WTC11 (cell line): Measurements from ENCODE around the gene RABEPK. TPM values are rescaled to one million over a fixed set of nuclear protein-coding genes. Genes with fewer than 3 reads are reported as not detected.
A peak's percentile ranks its signal among the peaks of the same experiment; 100 is the strongest.

Source experiments
- ATAC-seq: fragments of 200-7000 bp; cut with Tn5 transposase; 2 replicates; pipeline ENCODE4 v1.10.0; 2021; ENCODE audit warnings: mild to moderate bottlenecking, moderate library complexity
- CTCF ChIA-PET: fragments of 300-600 bp; sonication (Branson Sonifier 250); formaldehyde crosslinking; loops from one replicate; lab custom pipeline; 2021; ENCODE audit warnings: antibody characterized with exemption; lab: Charles Lee
- POLR2A ChIA-PET: fragments of 350-600 bp; sonication (Branson Sonifier 250); formaldehyde crosslinking; loops from one replicate; lab custom pipeline; 2021; ENCODE audit warnings: antibody characterized with exemption; lab: Charles Lee
- DNase-seq: peaks from one replicate; pipeline ENCODE4 v3.0.0; 2021; ENCODE audit warnings: low spot score
- H3K27ac Mint-ChIP-seq: 2 replicates; pipeline ENCODE4 v1.8.0; 2021; ENCODE audit warnings: mixed read lengths
- H3K27me3 Mint-ChIP-seq: 2 replicates; pipeline ENCODE4 v1.8.0; 2021; ENCODE audit warnings: low read depth, mild to moderate bottlenecking, moderate library complexity, mixed read lengths
- H3K36me3 Mint-ChIP-seq: 2 replicates; pipeline ENCODE4 v1.8.0; 2021; ENCODE audit warnings: mixed read lengths
- H3K4me1 Mint-ChIP-seq: 2 replicates; pipeline ENCODE4 v1.8.0; 2022; ENCODE audit warnings: mixed read lengths
- H3K4me3 Mint-ChIP-seq: 2 replicates; pipeline ENCODE4 v1.8.0; 2021; ENCODE audit warnings: mild to moderate bottlenecking, moderate library complexity, mixed read lengths
- H3K9me3 Mint-ChIP-seq: 2 replicates; pipeline ENCODE4 v1.8.0; 2021; ENCODE audit warnings: mixed read lengths
- CREB1 ChIP-seq: sonication (generic); formaldehyde crosslinking; IDR thresholded peaks from 2 replicates; pipeline ENCODE4 v1.8.0; 2023; ENCODE audit warnings: mild to moderate bottlenecking, missing genetic modification reagents
- CREM ChIP-seq: sonication (generic); formaldehyde crosslinking; IDR thresholded peaks from 2 replicates; pipeline ENCODE4 v1.8.1; 2022; ENCODE audit warnings: mild to moderate bottlenecking, missing genetic modification reagents, moderate library complexity
- ETV6 ChIP-seq: sonication (generic); formaldehyde crosslinking; IDR thresholded peaks from 2 replicates; pipeline ENCODE4 v1.8.1; 2022; ENCODE audit warnings: mild to moderate bottlenecking, missing genetic modification reagents
- GABPB1 ChIP-seq: sonication (generic); formaldehyde crosslinking; IDR thresholded peaks from 2 replicates; pipeline ENCODE4 v1.8.1; 2023; ENCODE audit warnings: mild to moderate bottlenecking, missing genetic modification reagents
- GRHL2 ChIP-seq: fragments of 250-450 bp; sonication (Bioruptor Pico); IDR thresholded peaks from 2 replicates; pipeline ENCODE4 v1.8.0; 2022; ENCODE audit warnings: mild to moderate bottlenecking, moderate library complexity; ENCODE audit not compliant: insufficient replicate concordance, severe bottlenecking
- HMGA2 ChIP-seq: fragments of 250-450 bp; sonication (Bioruptor Pico); IDR thresholded peaks from 2 replicates; pipeline ENCODE4 v1.4.0; 2021; ENCODE audit warnings: mild to moderate bottlenecking, moderate library complexity
- IRF2 ChIP-seq: sonication (generic); formaldehyde crosslinking; IDR thresholded peaks from 2 replicates; pipeline ENCODE4 v1.8.0; 2022; ENCODE audit warnings: low read depth, missing genetic modification reagents, borderline replicate concordance
- JUN ChIP-seq: sonication (generic); formaldehyde crosslinking; IDR thresholded peaks from 2 replicates; pipeline ENCODE4 v1.8.0; 2023; ENCODE audit warnings: mild to moderate bottlenecking, missing genetic modification reagents
- NR3C1 ChIP-seq: sonication (generic); formaldehyde crosslinking; conservative IDR thresholded peaks from 2 replicates; pipeline ENCODE4 v1.8.1; 2023; ENCODE audit warnings: low read depth, mild to moderate bottlenecking, missing genetic modification reagents
- SMAD4 ChIP-seq: sonication (generic); formaldehyde crosslinking; IDR thresholded peaks from 2 replicates; pipeline ENCODE4 v1.8.0; 2022; ENCODE audit warnings: mild to moderate bottlenecking, missing genetic modification reagents
- SOX15 ChIP-seq: fragments of 250-450 bp; sonication (Bioruptor Pico); IDR thresholded peaks from 2 replicates; pipeline ENCODE4 v1.9.0; 2021; ENCODE audit warnings: mild to moderate bottlenecking
- SP1 ChIP-seq: sonication (generic); formaldehyde crosslinking; conservative IDR thresholded peaks from 2 replicates; pipeline ENCODE4 v1.8.1; 2022; ENCODE audit warnings: missing genetic modification reagents
- ZBTB21 ChIP-seq: sonication (generic); formaldehyde crosslinking; IDR thresholded peaks from 2 replicates; pipeline ENCODE4 v1.8.1; 2023; ENCODE audit warnings: mild to moderate bottlenecking, missing genetic modification reagents, borderline replicate concordance
- ZNF219 ChIP-seq: sonication (generic); formaldehyde crosslinking; IDR thresholded peaks from 2 replicates; pipeline ENCODE4 v1.8.0; 2023; ENCODE audit warnings: missing genetic modification reagents, mild to moderate bottlenecking, borderline replicate concordance
- ZNF396 ChIP-seq: fragments of 250-450 bp; sonication (Bioruptor Pico); IDR thresholded peaks from 2 replicates; pipeline ENCODE4 v1.8.0; 2021; ENCODE audit warnings: mild to moderate bottlenecking, moderate library complexity, borderline replicate concordance
- ZNF416 ChIP-seq: fragments of 250-450 bp; sonication (Bioruptor Pico); IDR thresholded peaks from 2 replicates; pipeline ENCODE4 v1.9.0; 2021; ENCODE audit warnings: mild to moderate bottlenecking, inconsistent platforms
- ZNF423 ChIP-seq: fragments of 250-450 bp; sonication (Bioruptor Pico); IDR thresholded peaks from 2 replicates; pipeline ENCODE4 v2.1.2; 2022; ENCODE audit warnings: mild to moderate bottlenecking, moderate library complexity
- ZNF671 ChIP-seq: fragments of 250-450 bp; sonication (Bioruptor Pico); IDR thresholded peaks from 2 replicates; pipeline ENCODE4 v1.8.0; 2021; ENCODE audit warnings: mild to moderate bottlenecking
- total RNA-seq: library from RNA; stranded (reverse); gene quantifications from 3 replicates; pipeline ENCODE4 v1.2.3, GENCODE V29; 2021
- TF ChIP-seq, protein P1 (sequence below): sonication (generic); formaldehyde crosslinking; IDR thresholded peaks from 2 replicates; pipeline ENCODE4 v1.8.0; 2022; ENCODE audit warnings: mild to moderate bottlenecking, missing genetic modification reagents
- TF ChIP-seq, protein P2 (sequence below): sonication (generic); formaldehyde crosslinking; IDR thresholded peaks from 2 replicates; pipeline ENCODE4 v1.8.1; 2023; ENCODE audit warnings: mild to moderate bottlenecking, missing genetic modification reagents
- TF ChIP-seq, protein P3 (sequence below): sonication (generic); formaldehyde crosslinking; IDR thresholded peaks from 2 replicates; pipeline ENCODE4 v1.8.0; 2022; ENCODE audit warnings: mild to moderate bottlenecking, missing genetic modification reagents
- TF ChIP-seq, protein P4 (sequence below): sonication (generic); formaldehyde crosslinking; IDR thresholded peaks from 2 replicates; pipeline ENCODE4 v1.8.1; 2023; ENCODE audit warnings: mild to moderate bottlenecking, missing genetic modification reagents, moderate library complexity
- TF ChIP-seq, protein P5 (sequence below): sonication (generic); formaldehyde crosslinking; IDR thresholded peaks from 2 replicates; pipeline ENCODE4 v1.8.1; 2023; ENCODE audit warnings: mild to moderate bottlenecking, missing genetic modification reagents, moderate library complexity
- TF ChIP-seq, protein P6 (sequence below): sonication (generic); formaldehyde crosslinking; conservative IDR thresholded peaks from 2 replicates; pipeline ENCODE4 v1.8.1; 2022; ENCODE audit warnings: mild to moderate bottlenecking, missing genetic modification reagents
- TF ChIP-seq, protein P7 (sequence below): sonication (generic); formaldehyde crosslinking; IDR thresholded peaks from 2 replicates; pipeline ENCODE4 v1.8.0; 2023; ENCODE audit warnings: missing genetic modification reagents
- TF ChIP-seq, protein P8 (sequence below): sonication (generic); formaldehyde crosslinking; IDR thresholded peaks from 2 replicates; pipeline ENCODE4 v1.8.0; 2022; ENCODE audit warnings: mild to moderate bottlenecking, missing genetic modification reagents

RABEPK gene
- total RNA-seq, 1 experiment from 2014 or later = 25.5 TPM

DNA sequence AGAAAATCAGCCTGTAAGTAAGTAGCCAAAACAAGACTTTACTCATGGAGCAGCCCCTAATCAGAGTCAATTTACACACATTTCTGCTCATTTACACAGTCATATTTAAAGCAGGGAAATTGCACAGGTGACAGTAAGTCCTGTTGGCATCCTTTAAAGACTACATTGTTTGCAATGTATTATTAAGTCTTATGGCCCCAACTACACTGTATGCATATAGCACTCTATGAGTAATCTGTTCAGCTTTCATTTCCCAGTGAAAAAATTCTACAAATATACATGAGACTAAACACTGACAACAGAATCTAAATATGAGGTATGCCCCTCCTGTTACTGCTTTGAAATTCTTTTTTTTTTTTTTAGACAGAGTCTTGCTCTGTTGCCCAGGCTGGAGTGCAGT, 30.4 kb upstream of the RABEPK start (continued):
- TF ChIP-seq, protein P1, sequence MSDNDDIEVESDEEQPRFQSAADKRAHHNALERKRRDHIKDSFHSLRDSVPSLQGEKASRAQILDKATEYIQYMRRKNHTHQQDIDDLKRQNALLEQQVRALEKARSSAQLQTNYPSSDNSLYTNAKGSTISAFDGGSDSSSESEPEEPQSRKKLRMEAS (CRISPR knock-in tag) = no peak
- TF ChIP-seq IRF2 (no peak), GRHL2 (CRISPR knock-in tag) (no peak), CREM (CRISPR knock-in tag) (no peak), GABPB1 (CRISPR knock-in tag) (no peak), SMAD4 (CRISPR knock-in tag) (no peak), ETV6 (CRISPR knock-in tag) (no peak), ZNF423 (CRISPR knock-in tag) (no peak)

DNA sequence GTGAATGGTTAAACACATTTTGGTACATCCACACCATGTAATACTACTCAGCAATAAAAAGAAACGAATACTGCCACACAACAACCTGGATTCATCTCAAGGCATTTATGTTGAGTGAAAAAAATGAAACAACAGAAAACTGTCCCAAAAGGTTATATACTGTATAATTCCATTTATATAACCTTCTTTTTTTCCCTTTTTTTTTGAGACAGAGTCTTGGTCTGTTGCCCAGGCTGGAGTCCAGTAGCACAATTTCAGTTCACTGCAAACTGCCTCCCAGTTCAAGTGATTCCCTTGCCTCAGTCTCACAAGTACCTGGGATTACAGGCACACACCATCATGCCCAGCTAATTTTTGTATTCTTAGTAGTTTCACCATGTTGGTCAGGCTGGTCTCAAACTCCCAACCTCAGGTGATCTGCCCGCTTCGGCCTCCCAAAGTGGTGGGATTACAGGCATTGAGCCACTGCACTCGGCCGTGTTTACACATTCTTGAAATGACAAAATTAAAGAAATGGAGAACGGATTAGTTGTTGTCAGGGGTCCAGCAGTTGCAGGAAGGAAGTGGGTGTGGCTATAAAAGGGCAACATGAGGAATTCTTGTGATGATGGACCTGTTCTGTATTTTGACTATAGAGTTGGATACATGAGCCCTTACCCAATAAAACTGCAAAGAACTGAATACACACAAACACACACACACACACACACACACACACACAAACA, 28.1 kb upstream of the RABEPK start:
- TF ChIP-seq, protein P2, sequence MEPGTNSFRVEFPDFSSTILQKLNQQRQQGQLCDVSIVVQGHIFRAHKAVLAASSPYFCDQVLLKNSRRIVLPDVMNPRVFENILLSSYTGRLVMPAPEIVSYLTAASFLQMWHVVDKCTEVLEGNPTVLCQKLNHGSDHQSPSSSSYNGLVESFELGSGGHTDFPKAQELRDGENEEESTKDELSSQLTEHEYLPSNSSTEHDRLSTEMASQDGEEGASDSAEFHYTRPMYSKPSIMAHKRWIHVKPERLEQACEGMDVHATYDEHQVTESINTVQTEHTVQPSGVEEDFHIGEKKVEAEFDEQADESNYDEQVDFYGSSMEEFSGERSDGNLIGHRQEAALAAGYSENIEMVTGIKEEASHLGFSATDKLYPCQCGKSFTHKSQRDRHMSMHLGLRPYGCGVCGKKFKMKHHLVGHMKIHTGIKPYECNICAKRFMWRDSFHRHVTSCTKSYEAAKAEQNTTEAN (CRISPR knock-in tag) = no peak
- DNase-seq (no peak), ATAC-seq (no peak)
- Mint-ChIP-seq H3K27ac (peak overlapping the region; percentile 87), H3K4me3 (no peak overlapping the region), H3K9me3 (no peaks in the 10 kb centered on the region), H3K4me1 (no peaks in the 10 kb centered on the region), H3K36me3 (peaks cover 17% of the 10 kb centered on the region), H3K27me3 (no peaks in the 10 kb centered on the region)
- ChIA-PET POLR2A (no interaction called here), CTCF (no interaction called here)

DNA sequence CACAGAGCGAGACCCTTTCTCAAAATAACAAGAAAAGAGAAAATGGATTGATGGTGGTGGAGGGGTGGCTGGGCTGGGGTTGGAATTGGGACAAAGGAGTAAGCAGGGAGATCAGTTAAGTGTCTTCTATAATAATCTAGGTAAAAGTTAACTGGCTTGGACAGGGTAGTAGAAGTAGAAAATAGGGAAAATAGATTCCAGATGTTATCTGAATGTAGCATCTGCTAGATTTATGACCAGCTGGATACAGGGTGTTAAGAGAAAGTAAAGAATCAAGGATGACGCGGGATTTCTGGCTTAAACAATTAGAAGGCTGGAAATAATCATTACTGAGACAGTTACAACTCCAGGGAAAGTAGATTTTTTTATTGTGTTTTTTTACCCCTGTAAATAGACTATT, 23.7 kb upstream of the RABEPK start:
- TF ChIP-seq, protein P3, sequence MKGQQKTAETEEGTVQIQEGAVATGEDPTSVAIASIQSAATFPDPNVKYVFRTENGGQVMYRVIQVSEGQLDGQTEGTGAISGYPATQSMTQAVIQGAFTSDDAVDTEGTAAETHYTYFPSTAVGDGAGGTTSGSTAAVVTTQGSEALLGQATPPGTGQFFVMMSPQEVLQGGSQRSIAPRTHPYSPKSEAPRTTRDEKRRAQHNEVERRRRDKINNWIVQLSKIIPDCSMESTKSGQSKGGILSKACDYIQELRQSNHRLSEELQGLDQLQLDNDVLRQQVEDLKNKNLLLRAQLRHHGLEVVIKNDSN = no peak
- TF ChIP-seq ZNF396 (CRISPR knock-in tag) = no peak
- no peak for TF ChIP-seq ZBTB21 (CRISPR knock-in tag)
- no peaks in the 10 kb centered on the region for H3K36me3 Mint-ChIP-seq
- H3K9me3 Mint-ChIP-seq = no peaks in the 10 kb centered on the region
- H3K4me1 Mint-ChIP-seq = no peaks in the 10 kb centered on the region; the same call in none of the 2 replicates
- no peaks in the 10 kb centered on the region for H3K27me3 Mint-ChIP-seq
- DNase-seq (no peak), ATAC-seq (no peak)
- ChIA-PET POLR2A (no interaction called here), CTCF (interaction anchor here (1.0 kb wide), 1 partner anchor 9 kb away, joined by 3 read pairs; no protein-coding TSS in a partner anchor)
- no peak overlapping the region for H3K4me3 Mint-ChIP-seq
- no peak overlapping the region for H3K27ac Mint-ChIP-seq

DNA sequence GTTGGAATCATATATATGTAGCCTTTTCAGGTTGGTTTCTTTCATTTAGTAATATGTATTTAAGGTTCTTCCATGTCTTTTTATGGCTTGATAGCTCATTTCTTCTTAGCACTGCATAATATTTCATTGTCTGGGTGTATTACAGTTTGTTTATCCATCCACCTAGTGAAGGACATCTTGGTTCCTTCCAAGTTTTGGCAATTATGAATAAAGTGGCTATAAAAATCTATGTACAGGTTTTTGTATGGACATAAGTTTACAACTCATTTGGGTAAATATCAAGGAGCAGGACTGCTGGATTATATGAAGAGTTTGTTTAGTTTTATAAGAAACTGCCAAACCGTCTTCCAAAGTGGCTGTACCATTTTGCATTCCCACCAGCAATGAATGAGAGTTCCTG, 22.5 kb upstream of the RABEPK start:
- ChIA-PET CTCF (no interaction called here), POLR2A (no interaction called here)
- Mint-ChIP-seq H3K9me3 (0 out of 2 replicates have a peak, but pooled peaks cover 3% of the 10 kb centered on the region), H3K36me3 (no peaks in the 10 kb centered on the region), H3K4me1 (no peaks in the 10 kb centered on the region; the same call in none of the 2 replicates), H3K4me3 (no peak overlapping the region), H3K27ac (no peak overlapping the region), H3K27me3 (no peaks in the 10 kb centered on the region)
- no peak for ATAC-seq
- DNase-seq = no peak
- TF ChIP-seq SOX15 (CRISPR knock-in tag) = no peak
- TF ChIP-seq, protein P4, sequence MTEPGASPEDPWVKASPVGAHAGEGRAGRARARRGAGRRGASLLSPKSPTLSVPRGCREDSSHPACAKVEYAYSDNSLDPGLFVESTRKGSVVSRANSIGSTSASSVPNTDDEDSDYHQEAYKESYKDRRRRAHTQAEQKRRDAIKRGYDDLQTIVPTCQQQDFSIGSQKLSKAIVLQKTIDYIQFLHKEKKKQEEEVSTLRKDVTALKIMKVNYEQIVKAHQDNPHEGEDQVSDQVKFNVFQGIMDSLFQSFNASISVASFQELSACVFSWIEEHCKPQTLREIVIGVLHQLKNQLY (CRISPR knock-in tag) = no peak
- no peak for TF ChIP-seq ZNF416 (CRISPR knock-in tag)
- no peak for TF ChIP-seq HMGA2
- TF ChIP-seq JUN = no peak
- no peak for TF ChIP-seq ZNF219 (CRISPR knock-in tag)
- TF ChIP-seq, protein P5, sequence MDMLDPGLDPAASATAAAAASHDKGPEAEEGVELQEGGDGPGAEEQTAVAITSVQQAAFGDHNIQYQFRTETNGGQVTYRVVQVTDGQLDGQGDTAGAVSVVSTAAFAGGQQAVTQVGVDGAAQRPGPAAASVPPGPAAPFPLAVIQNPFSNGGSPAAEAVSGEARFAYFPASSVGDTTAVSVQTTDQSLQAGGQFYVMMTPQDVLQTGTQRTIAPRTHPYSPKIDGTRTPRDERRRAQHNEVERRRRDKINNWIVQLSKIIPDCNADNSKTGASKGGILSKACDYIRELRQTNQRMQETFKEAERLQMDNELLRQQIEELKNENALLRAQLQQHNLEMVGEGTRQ = no peak
- TF ChIP-seq, protein P6, sequence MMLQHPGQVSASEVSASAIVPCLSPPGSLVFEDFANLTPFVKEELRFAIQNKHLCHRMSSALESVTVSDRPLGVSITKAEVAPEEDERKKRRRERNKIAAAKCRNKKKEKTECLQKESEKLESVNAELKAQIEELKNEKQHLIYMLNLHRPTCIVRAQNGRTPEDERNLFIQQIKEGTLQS = no peak
- TF ChIP-seq SP1 (CRISPR knock-in tag) = no peak
- TF ChIP-seq, protein P7, sequence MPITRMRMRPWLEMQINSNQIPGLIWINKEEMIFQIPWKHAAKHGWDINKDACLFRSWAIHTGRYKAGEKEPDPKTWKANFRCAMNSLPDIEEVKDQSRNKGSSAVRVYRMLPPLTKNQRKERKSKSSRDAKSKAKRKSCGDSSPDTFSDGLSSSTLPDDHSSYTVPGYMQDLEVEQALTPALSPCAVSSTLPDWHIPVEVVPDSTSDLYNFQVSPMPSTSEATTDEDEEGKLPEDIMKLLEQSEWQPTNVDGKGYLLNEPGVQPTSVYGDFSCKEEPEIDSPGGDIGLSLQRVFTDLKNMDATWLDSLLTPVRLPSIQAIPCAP (CRISPR knock-in tag) = no peak
- no peak for TF ChIP-seq NR3C1 (CRISPR knock-in tag)
- TF ChIP-seq ZNF671 (CRISPR knock-in tag) = no peak
- TF ChIP-seq CREB1 (CRISPR knock-in tag) = no peak
- TF ChIP-seq, protein P8, sequence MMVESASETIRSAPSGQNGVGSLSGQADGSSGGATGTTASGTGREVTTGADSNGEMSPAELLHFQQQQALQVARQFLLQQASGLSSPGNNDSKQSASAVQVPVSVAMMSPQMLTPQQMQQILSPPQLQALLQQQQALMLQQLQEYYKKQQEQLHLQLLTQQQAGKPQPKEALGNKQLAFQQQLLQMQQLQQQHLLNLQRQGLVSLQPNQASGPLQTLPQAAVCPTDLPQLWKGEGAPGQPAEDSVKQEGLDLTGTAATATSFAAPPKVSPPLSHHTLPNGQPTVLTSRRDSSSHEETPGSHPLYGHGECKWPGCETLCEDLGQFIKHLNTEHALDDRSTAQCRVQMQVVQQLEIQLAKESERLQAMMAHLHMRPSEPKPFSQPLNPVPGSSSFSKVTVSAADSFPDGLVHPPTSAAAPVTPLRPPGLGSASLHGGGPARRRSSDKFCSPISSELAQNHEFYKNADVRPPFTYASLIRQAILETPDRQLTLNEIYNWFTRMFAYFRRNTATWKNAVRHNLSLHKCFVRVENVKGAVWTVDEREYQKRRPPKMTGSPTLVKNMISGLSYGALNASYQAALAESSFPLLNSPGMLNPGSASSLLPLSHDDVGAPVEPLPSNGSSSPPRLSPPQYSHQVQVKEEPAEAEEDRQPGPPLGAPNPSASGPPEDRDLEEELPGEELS (CRISPR knock-in tag) = no peak
